ENCODE measurements around the gene ACVR2A.

GRCh38 chr2:147850838-147851237, 6.0 kb downstream of the ACVR2A start:
- TF ChIP-seq CTCF (IDR thresholded peaks at IDR 0.05): no peak
- no peak for TF ChIP-seq POLR2A (IDR thresholded peaks at IDR 0.05)

Measured in Peyer's patch (tissue), 4 donors.